ENCODE data around the gene DLG4. TPM values are rescaled to one million over a fixed set of nuclear protein-coding genes. Genes with fewer than 3 reads are reported as not detected.
A peak's percentile ranks its signal among the peaks of the same experiment; 100 is the strongest.

Gene DLG4
- 2.5 and 11.8 TPM in 2 replicates for total RNA-seq

GRCh38 chr17:7219812-7220592, at the start of gene DLG4, which contains the start of gene ACADVL:
Gene DLG4, minus strand, starts transcription at chr17:7219836.
Gene ACADVL, plus strand, starts transcription at chr17:7219938. Its CDS starts 47 bp downstream, at chr17:7219985.

GRCh38 chr17:7262192-7262934, 42.7 kb upstream of the DLG4 start, which contains the start of gene CLDN7:
Gene CLDN7, minus strand, starts transcription at chr17:7262478. Its CDS starts 435 bp downstream, at chr17:7262043.

GRCh38 chr17:7252176-7253043, 32.8 kb upstream of the DLG4 start, which contains the start of gene ELP5:
Gene ELP5, plus strand, starts transcription at chr17:7252215. Its CDS starts 336 bp downstream, at chr17:7252551.

GRCh38 chr17:7251661-7252175, 32.1 kb upstream of the DLG4 start, which contains the start of gene CTDNEP1:
Gene CTDNEP1, minus strand, starts transcription at chr17:7251734. Its CDS starts 438 bp downstream, at chr17:7251296.

GRCh38 chr17:7241783-7242716, 22.4 kb upstream of the DLG4 start, which contains the start of gene GABARAP:
Gene GABARAP, minus strand, starts transcription at chr17:7242449. Its CDS starts 119 bp downstream, at chr17:7242330.

GRCh38 chr17:7239091-7240027, 19.7 kb upstream of the DLG4 start, which contains the start of gene PHF23:
Gene PHF23, minus strand, starts transcription at chr17:7239457. Its CDS starts 178 bp downstream, at chr17:7239279.

GRCh38 chr17:7234083-7234951, 14.7 kb upstream of the DLG4 start, which contains the start of gene DVL2:
Gene DVL2, minus strand, starts transcription at chr17:7234517. Its CDS starts 255 bp downstream, at chr17:7234262.

GRCh38 chr17:7179317-7180254, 40.0 kb downstream of the DLG4 start, which contains the start of gene ASGR1:
Gene ASGR1, minus strand, starts transcription at chr17:7179370. Its CDS starts 807 bp downstream, at chr17:7178563.

Small RNA genes within 50 kb of the gene (small RNA-seq; reads per million reads assigned to genes)
- gene AC120057.4: not detected
- 206 reads per million, percentile 99 among the genes with 10 or more reads in this experiment for gene MIR324
- gene RF00019: not detected

Other genes starting within 250 kb of the DLG4 start
- gene ALOX12, start 223.8 kb downstream of the DLG4 start, total RNA-seq: not detected in 2 replicates
- gene RNASEK, start 207.2 kb downstream of the DLG4 start, total RNA-seq: 25.9 and 47.6 TPM in 2 replicates
- under 0.01 TPM in 2 replicates for gene BCL6B, start 196.8 kb downstream of the DLG4 start, total RNA-seq
- gene SLC16A13, start 183.8 kb downstream of the DLG4 start, total RNA-seq: 2.7 and 3.1 TPM in 2 replicates
- gene SLC16A11, start 175.7 kb downstream of the DLG4 start, total RNA-seq: 0.22 and 5.5 TPM in 2 replicates
- gene CLEC10A, start 139.6 kb downstream of the DLG4 start, total RNA-seq: not detected in 2 replicates
- gene ASGR2, start 105.0 kb downstream of the DLG4 start, total RNA-seq: not detected in 2 replicates
- 0.79 TPM in 1 of 2 replicates, not detected in the other for gene ASGR1, start 40.5 kb downstream of the DLG4 start, total RNA-seq
- 304 and 499 TPM in 2 replicates for gene ACADVL, start 102 bp upstream of the DLG4 start, total RNA-seq
- 82.5 and 91.1 TPM in 2 replicates for gene DVL2, start 14.7 kb upstream of the DLG4 start, total RNA-seq
- 43.6 and 47.1 TPM in 2 replicates for gene PHF23, start 19.6 kb upstream of the DLG4 start, total RNA-seq
- 155 and 349 TPM in 2 replicates for gene GABARAP, start 22.6 kb upstream of the DLG4 start, total RNA-seq
- 28.7 and 34.3 TPM in 2 replicates for gene CTDNEP1, start 31.9 kb upstream of the DLG4 start, total RNA-seq
- gene ELP5, start 32.4 kb upstream of the DLG4 start, total RNA-seq: 31.0 and 42.6 TPM in 2 replicates
- 3.9 and 15.2 TPM in 2 replicates for gene CLDN7, start 42.6 kb upstream of the DLG4 start, total RNA-seq
- not detected in 2 replicates for gene SLC2A4, start 61.9 kb upstream of the DLG4 start, total RNA-seq
- under 0.01 and 0.11 TPM in 2 replicates for gene YBX2, start 74.8 kb upstream of the DLG4 start, total RNA-seq
- gene EIF5A, start 87.8 kb upstream of the DLG4 start, total RNA-seq: 237 and 847 TPM in 2 replicates
- gene GPS2, start 95.5 kb upstream of the DLG4 start, total RNA-seq: 43.2 and 91.3 TPM in 2 replicates
- gene NEURL4, start 109.5 kb upstream of the DLG4 start, total RNA-seq: 18.9 and 25.1 TPM in 2 replicates
- under 0.01 and 0.33 TPM in 2 replicates for gene ACAP1, start 116.7 kb upstream of the DLG4 start, total RNA-seq
- gene KCTD11, start 132.3 kb upstream of the DLG4 start, total RNA-seq: 9.4 and 12.6 TPM in 2 replicates
- gene TMEM95, start 135.3 kb upstream of the DLG4 start, total RNA-seq: not detected in 2 replicates
- gene TNK1, start 161.3 kb upstream of the DLG4 start, total RNA-seq: 14.1 and 27.5 TPM in 2 replicates
- gene PLSCR3, start 174.7 kb upstream of the DLG4 start, total RNA-seq: 51.8 and 64.1 TPM in 2 replicates
- 83.7 and 304 TPM in 2 replicates for gene TMEM256, start 184.3 kb upstream of the DLG4 start, total RNA-seq
- gene NLGN2, start 188.0 kb upstream of the DLG4 start, total RNA-seq: 4.9 and 9.8 TPM in 2 replicates
- gene SPEM1, start 200.5 kb upstream of the DLG4 start, total RNA-seq: not detected in 2 replicates
- not detected in 2 replicates for gene SPEM2, start 205.8 kb upstream of the DLG4 start, total RNA-seq
- not detected in 2 replicates for gene SPEM3, start 209.0 kb upstream of the DLG4 start, total RNA-seq
- 8.6 and 16.8 TPM in 2 replicates for gene TMEM102, start 215.6 kb upstream of the DLG4 start, total RNA-seq
- gene FGF11, start 219.7 kb upstream of the DLG4 start, total RNA-seq: 2.1 and 3.9 TPM in 2 replicates
- 5.7 and 13.0 TPM in 2 replicates for gene CHRNB1, start 225.2 kb upstream of the DLG4 start, total RNA-seq

Measured in placental epithelial cell (primary cell).